Common myeloid progenitor, CD34-positive (primary cell): Measurements from ENCODE around the gene PRDM1.

Experiments used
- CTCF ChIA-PET: fragments of 350-600 bp; sonication (Branson Sonifier 250); formaldehyde crosslinking; loops from one replicate; lab custom pipeline; 2021; ENCODE audit warnings: antibody characterized with exemption; lab: Charles Lee
- POLR2A ChIA-PET: fragments of 350-600 bp; sonication (Branson Sonifier 250); formaldehyde crosslinking; loops from one replicate; lab custom pipeline; 2021; ENCODE audit warnings: antibody characterized with exemption; lab: Charles Lee
- DNase-seq, 3 donors: peaks; one replicate each; pipeline versions ENCODE4 v3.0.0 to v3.0.0-alpha.2; 2013
- H3K27ac ChIP-seq, 2 experiments: 1 replicate in 1 of 2; 2 replicates in 1 of 2; pipeline ENCODE4 v1.7.0; 2013; ENCODE audit warnings: inconsistent platforms in 2 of 2, low read length in 2 of 2, mild to moderate bottlenecking in 2 of 2, low read depth in 1 of 2, moderate library complexity in 1 of 2; ENCODE audit not compliant: severe bottlenecking in 2 of 2, insufficient read depth in 1 of 2, poor library complexity in 1 of 2
- H3K27me3 ChIP-seq, 5 experiments: replicated peaks in 2 of 5; 1 replicate in 3 of 5; 2 replicates in 2 of 5; pipeline versions ENCODE4 v1.6.1 to v1.7.0; 2013; ENCODE audit warnings: low read length in 4 of 5, mild to moderate bottlenecking in 2 of 5, moderate library complexity in 2 of 5, inconsistent platforms in 1 of 5; ENCODE audit not compliant: insufficient read depth in 5 of 5, control insufficient read depth in 4 of 5
- H3K36me3 ChIP-seq, 4 experiments: 1 replicate in 2 of 4; 2 replicates in 2 of 4; pipeline versions ENCODE4 v1.6.1 to v1.7.0; 2013; ENCODE audit warnings: low read length in 3 of 4, control low read depth in 1 of 4, mild to moderate bottlenecking in 1 of 4; ENCODE audit not compliant: control insufficient read depth in 4 of 4, insufficient read depth in 4 of 4
- H3K4me1 ChIP-seq, 4 experiments: 1 replicate in 3 of 4; 2 replicates in 1 of 4; pipeline versions ENCODE4 v1.6.1 to v1.7.1; 2013; ENCODE audit warnings: low read length in 3 of 4, mild to moderate bottlenecking in 3 of 4, control low read depth in 1 of 4, inconsistent platforms in 1 of 4, moderate library complexity in 1 of 4; ENCODE audit not compliant: control insufficient read depth in 4 of 4, insufficient read depth in 4 of 4; ENCODE audit errors: control extremely low read depth in 1 of 4
- H3K4me3 ChIP-seq, 7 experiments: 1 replicate in 4 of 7; 2 replicates in 3 of 7; pipeline versions ENCODE4 v1.5.1 to v1.7.0; 2013; ENCODE audit warnings: mild to moderate bottlenecking in 7 of 7, low read length in 6 of 7, moderate library complexity in 6 of 7, inconsistent platforms in 2 of 7, low read depth in 2 of 7, control low read depth in 1 of 7; ENCODE audit not compliant: insufficient read depth in 4 of 7, control insufficient read depth in 1 of 7; ENCODE audit errors: extremely low read depth in 1 of 7
- H3K9me3 ChIP-seq, 5 experiments: 1 replicate in 4 of 5; 2 replicates in 1 of 5; pipeline versions ENCODE4 v1.6.1 to v1.7.1; 2013; ENCODE audit warnings: low read length in 4 of 5, mild to moderate bottlenecking in 2 of 5, inconsistent platforms in 1 of 5, low read depth in 1 of 5, moderate library complexity in 1 of 5; ENCODE audit not compliant: control insufficient read depth in 4 of 5, insufficient read depth in 2 of 5; ENCODE audit errors: control extremely low read depth in 1 of 5
- WGBS: methylation state at CpG from one replicate; pipeline ENCODE4 v1.1.5; 2013; ENCODE audit not compliant: insufficient coverage; 5-methylcytosine and 5-hydroxymethylcytosine counted together

Gene PRDM1

DNA sequence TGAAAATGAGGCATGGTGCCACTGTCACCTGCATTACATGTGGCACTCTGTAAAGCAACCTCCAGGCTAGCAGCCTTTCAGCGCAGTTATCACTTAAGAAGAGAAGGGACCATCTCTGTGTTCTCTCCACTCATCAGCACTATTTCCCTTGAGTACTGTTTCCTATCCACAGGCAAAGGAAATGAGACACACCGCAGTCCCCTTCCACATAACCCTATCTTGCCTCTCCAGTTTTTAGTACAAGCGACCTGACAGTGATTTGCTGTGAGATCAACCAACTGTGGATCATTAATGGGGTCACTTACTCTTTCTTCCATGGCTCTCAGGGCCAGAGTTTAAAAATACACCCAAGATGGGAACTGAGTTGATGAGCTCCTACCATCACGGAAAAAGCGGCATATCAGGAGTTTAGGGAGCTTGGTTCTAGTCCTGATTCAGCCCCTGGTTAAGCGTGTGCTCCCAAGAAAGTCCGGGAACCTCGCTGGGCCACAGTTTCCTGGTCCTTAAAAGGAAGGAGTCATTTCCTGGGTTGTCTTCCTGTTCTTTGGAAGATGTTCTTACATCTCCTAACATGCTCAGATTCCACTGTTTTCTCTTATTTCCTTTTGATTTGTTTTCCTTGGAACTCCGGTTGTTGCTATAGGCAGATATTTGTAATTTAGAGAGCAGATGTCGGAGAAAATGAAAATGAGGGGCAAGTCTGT is 27.3 kb downstream of the PRDM1 start:
- Histone ChIP-seq H3K4me3 (no peak overlapping the region), H3K27me3 (no peaks in the 10 kb centered on the region), H3K4me1 (peaks cover 18 to 44% (median 27%) of the 10 kb centered on the region in 4 experiments), H3K9me3 (no peaks in the 10 kb centered on the region), H3K36me3 (no peaks in the 10 kb centered on the region), H3K27ac (no peak overlapping the region)
- ChIA-PET POLR2A (no interaction called here), CTCF (no interaction called here)
- DNase-seq = peak in 1 of 3 donors; percentile 48
- 69% methylated on average over 8 of the region's 10 CpGs for WGBS

DNA sequence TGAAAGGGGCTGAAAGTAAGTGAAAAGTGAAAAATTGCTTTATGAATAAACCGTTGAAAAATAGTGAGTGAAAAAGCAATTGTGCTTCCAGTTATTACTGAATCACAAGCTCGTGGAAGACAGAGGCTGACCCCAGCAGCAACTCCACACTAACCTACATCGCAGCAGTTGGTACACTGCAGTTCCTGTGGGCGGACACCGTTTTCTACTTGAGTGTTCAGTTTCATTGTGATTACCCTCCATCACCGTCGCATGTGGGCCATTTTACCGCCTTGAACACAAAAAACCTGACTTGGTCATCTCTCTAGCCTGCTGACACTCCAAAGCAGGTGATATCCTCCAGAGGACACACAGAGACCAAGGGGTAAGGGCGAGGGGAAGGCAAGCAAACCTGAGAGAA is 28.4 kb downstream of the PRDM1 start:
- CTCF ChIA-PET = interaction anchor here (0.7 kb wide), 1 partner anchor 496 kb away, joined by 4 read pairs; no protein-coding TSS in a partner anchor
- no peaks in the 10 kb centered on the region for H3K27me3 ChIP-seq
- WGBS = 95% methylated on average over 8 of the region's 9 CpGs
- H3K9me3 ChIP-seq = no peaks in the 10 kb centered on the region
- no peak overlapping the region for H3K4me3 ChIP-seq
- H3K36me3 ChIP-seq = no peaks in the 10 kb centered on the region
- no peak for DNase-seq
- peaks cover 18 to 44% (median 27%) of the 10 kb centered on the region in 4 experiments for H3K4me1 ChIP-seq
- POLR2A ChIA-PET = no interaction called here
- no peak overlapping the region for H3K27ac ChIP-seq

DNA sequence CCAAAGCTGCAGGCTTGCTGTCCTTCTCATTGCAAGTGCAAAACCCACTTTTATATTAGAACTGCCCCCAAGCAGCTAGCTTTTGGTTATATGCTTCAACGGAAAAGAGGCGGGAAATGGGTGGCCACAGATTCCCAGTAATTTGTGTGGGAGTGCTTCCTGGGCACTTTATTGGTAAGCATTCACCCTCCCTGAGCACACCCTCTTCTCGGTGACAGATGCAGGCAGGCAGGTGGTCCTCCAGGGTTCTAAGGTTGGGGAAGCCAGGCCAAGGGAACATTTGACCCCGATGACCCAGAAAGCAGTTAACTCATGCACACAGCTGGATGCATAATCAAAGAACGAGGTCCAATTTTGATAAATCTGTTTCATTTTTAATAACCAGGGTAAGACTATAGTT is 29.1 kb downstream of the PRDM1 start:
- Histone ChIP-seq H3K4me3 (no peak overlapping the region), H3K9me3 (no peaks in the 10 kb centered on the region), H3K4me1 (peaks cover 18 to 44% (median 27%) of the 10 kb centered on the region in 4 experiments), H3K27me3 (no peaks in the 10 kb centered on the region), H3K27ac (no peak overlapping the region), H3K36me3 (no peaks in the 10 kb centered on the region)
- 98% methylated on average over 5 of the region's 5 CpGs for WGBS
- POLR2A ChIA-PET = interaction anchor here (0.6 kb wide), 1 partner anchor 643 kb away, joined by 3 read pairs; no protein-coding TSS in a partner anchor
- CTCF ChIA-PET = interaction anchor here (0.9 kb wide), 1 partner anchor 14 kb away, joined by 4 read pairs; no protein-coding TSS in a partner anchor
- DNase-seq = no peak

DNA sequence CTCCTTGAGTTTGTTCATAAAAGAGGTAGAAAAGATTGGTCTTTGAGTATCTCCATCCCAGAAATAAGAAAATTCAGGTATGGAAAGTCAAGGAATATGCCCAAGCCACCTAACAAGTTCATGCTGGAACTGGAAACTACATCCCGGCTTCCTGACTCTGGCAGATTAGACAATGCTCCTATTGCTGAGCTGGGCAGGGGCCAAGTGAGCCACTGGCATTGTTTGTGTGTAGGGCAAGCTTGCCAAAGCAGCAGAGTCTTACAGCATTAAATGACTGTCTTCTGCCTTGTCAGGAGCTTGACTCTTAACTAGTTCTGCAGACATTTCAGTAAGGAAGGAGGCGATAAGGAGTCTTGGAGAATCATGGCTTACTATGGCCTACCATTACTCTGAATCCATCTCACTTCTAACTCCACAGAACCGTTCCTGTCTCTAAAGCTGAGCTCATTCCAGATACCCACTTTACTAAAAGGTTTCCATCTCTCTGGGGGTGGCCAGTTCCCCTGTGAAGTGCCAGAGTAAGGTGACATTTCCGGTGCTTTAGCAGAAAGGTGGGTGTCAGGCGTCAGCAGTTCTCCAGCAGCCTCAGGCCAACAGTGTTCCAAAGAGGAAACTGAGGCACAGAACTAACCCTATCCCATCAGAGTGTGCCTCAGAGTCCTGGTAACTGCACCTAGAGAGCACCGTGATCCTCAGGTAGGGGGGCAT is 30.1 kb downstream of the PRDM1 start:
- Histone ChIP-seq H3K27ac (no peak overlapping the region), H3K36me3 (no peaks in the 10 kb centered on the region), H3K27me3 (no peaks in the 10 kb centered on the region), H3K4me3 (no peak overlapping the region), H3K9me3 (no peaks in the 10 kb centered on the region), H3K4me1 (peaks cover 18 to 44% (median 27%) of the 10 kb centered on the region in 4 experiments)
- ChIA-PET POLR2A (interaction anchor here (1.3 kb wide), 1 partner anchor 25 kb away, joined by 3 read pairs; no protein-coding TSS in a partner anchor), CTCF (interaction anchor here (1.3 kb wide), 1 partner anchor 17 kb away, joined by 4 read pairs; no protein-coding TSS in a partner anchor)
- DNase-seq = no peak
- WGBS = 92% methylated on average over 5 of the region's 6 CpGs

- Histone ChIP-seq H3K4me1 (peaks cover 13 to 39% (median 19%) of the 10 kb centered on the region in 4 experiments), H3K36me3 (no peaks in the 10 kb centered on the region), H3K27me3 (no peaks in the 10 kb centered on the region), H3K27ac (no peak overlapping the region), H3K4me3 (no peak overlapping the region), H3K9me3 (no peaks in the 10 kb centered on the region)
- ChIA-PET POLR2A (interaction anchor here (0.6 to 1.3 kb wide), 2 partner anchors 13 to 24 kb away, joined by 3 read pairs; no protein-coding TSS in a partner anchor), CTCF (interaction anchor here (1.0 to 1.3 kb wide), 3 partner anchors 15 to 106 kb away, joined by 3 to 7 read pairs (median 4); no protein-coding TSS in a partner anchor)
- peak; percentile 57 to 92 (median 90) for DNase-seq
- 0% methylated on average over 1 of the region's 6 CpGs for WGBS
Observed at GRCh38 chr6:106117579-106117978, 31.4 kb downstream of the PRDM1 start.

DNA sequence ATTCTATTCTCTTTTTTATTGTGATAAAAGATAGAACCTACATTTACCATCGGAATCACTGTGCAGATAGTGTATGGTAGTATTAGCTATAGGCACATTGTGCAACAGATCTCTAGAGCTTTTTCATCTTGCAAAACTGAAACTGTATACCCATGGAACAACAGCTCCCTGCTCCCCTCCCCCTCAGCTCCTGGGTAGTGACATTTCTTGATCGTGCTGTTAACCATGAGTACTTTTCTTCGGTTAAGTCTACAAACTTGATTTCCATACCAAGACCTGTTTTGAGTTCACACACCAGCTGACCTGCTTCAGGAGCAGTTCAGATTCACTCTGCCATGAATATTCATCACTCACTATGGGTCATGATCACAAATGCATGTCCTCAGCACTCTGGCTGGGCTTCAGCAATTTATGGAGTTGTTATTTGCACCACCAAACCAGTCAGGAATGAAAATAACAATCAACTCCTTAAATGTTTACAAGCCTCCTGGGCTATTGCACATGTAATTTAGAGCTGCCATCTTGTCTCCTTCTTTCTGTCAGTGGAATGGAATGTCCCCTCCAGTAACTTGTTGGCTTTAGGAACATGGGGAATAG is 32.8 kb downstream of the PRDM1 start:
- DNase-seq = no peak

More for the DNA sequence above, 32.8 kb downstream of the PRDM1 start:
- Histone ChIP-seq H3K36me3 (no peaks in the 10 kb centered on the region), H3K4me3 (no peak overlapping the region), H3K4me1 (peaks cover 5 to 29% (median 14%) of the 10 kb centered on the region in 4 experiments), H3K27me3 (no peaks in the 10 kb centered on the region), H3K27ac (no peak overlapping the region), H3K9me3 (no peaks in the 10 kb centered on the region)
- WGBS = 95% methylated on average over 2 of the region's 3 CpGs
- ChIA-PET POLR2A (no interaction called here), CTCF (interaction anchor here (0.6 to 1.7 kb wide), 6 partner anchors 13 to 640 kb away, joined by 3 to 7 read pairs (median 3); no protein-coding TSS in a partner anchor)
